ENCODE data around the gene FCRLA. TPM values are rescaled to one million over a fixed set of nuclear protein-coding genes. Genes with fewer than 3 reads are reported as not detected.

Gene FCRLA
- total RNA-seq, 1 experiment from 2014 or later, result 0.29 TPM

DNA sequence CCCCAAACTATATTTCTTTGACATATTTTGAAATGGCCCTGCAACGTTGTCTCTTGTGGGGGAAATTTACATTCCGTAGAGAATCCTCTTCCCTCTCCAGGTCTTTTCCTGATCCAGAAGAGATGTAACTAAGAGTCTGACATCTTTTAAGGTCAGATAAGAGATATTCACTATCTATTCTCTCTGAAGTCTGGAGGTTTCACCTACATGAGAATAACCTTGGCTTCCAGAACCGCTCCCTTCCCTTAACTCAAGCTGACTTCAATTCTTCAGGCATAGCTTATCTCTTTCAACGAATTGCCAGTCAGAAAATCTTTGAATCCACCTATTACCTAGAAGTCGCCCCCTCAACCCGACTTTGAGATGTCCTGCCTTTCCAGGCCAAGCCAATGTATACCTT, 24.2 kb downstream of the FCRLA start:
- H3K4me1 ChIP-seq (replicated peaks), result peaks cover 31% of the 10 kb centered on the region
- no peaks in the 10 kb centered on the region for H3K27me3 ChIP-seq (replicated peaks)
- 0 out of 2 replicates have a peak, but pooled peaks cover 2% of the 10 kb centered on the region for H3K36me3 ChIP-seq
- no peak for DNase-seq (ENCODE audit: low read depth in 1 of 2, low spot score in 2 of 2)
- H3K27ac ChIP-seq, result no peak overlapping the region
- no peaks in the 10 kb centered on the region for H3K9me3 ChIP-seq (replicated peaks)
- H3K4me3 ChIP-seq, result no peak overlapping the region

DNA sequence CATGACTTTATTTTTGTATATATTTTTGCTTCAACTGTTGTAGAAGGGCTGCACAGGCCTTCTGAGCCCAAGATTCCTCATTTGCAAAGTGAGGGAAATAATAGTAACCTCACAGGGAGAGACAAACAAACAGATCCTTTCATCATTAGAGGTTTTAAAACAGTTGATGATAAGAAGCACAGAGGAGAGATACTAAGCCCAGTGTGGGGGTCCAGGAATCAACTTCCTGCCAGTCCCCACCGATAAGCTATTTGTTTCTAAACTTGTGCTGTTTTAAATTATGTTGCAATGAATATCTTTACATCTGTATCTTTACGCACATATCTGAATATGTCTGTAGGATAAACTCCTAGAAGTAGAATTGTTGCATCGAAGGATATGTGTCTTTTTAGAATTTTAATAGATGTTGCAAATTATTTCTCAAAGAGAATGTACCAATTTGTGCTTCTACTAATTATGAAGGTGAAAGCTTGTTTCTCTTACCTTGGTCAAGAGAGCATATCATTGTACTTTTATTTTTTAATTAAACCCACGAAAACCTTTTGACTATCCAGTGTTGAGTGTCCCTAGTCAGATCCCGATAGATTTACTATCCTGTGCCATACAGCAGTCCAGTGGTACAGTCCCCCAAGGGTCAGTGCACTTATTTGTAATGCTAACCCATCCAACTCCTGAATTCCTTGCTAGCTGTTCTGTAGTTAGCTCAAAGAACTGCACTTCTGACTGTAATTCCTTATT, 25.1 kb downstream of the FCRLA start:
- Histone ChIP-seq H3K4me1 (replicated peaks) (peaks cover 30% of the 10 kb centered on the region), H3K4me3 (no peak overlapping the region), H3K9me3 (replicated peaks) (no peaks in the 10 kb centered on the region), H3K36me3 (no peaks in the 10 kb centered on the region), H3K27ac (no peak overlapping the region), H3K27me3 (replicated peaks) (no peaks in the 10 kb centered on the region)
- no peak for DNase-seq (ENCODE audit: low read depth in 1 of 2, low spot score in 2 of 2)

DNA sequence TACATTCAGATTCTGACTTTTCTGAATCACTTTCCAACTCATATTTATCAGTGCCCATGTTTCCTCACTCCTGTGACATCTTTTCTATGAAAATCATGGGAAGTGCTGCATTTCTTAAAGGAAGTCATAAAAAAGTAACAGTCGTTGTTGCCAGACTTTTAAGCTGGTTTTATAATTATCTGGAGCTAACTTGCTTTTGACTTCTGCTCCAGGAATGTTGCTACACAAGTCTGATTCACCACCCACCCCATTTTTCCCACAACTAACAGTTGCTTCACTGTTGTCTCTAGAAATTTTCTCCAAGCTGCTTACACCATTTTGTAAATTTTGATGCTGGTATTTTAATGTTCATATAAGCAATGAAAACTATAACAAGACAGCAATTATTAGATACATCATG, 26.5 kb downstream of the FCRLA start:
- H3K27me3 ChIP-seq (replicated peaks), result no peaks in the 10 kb centered on the region
- no peak overlapping the region for H3K4me3 ChIP-seq
- H3K36me3 ChIP-seq, result no peaks in the 10 kb centered on the region
- peak overlapping the region; percentile 55 for H3K27ac ChIP-seq
- DNase-seq (ENCODE audit: low read depth in 1 of 2, low spot score in 2 of 2), result peak in 1 of 2 experiments; percentile 29
- H3K4me1 ChIP-seq (replicated peaks), result peaks cover 20% of the 10 kb centered on the region
- no peaks in the 10 kb centered on the region for H3K9me3 ChIP-seq (replicated peaks)

DNA sequence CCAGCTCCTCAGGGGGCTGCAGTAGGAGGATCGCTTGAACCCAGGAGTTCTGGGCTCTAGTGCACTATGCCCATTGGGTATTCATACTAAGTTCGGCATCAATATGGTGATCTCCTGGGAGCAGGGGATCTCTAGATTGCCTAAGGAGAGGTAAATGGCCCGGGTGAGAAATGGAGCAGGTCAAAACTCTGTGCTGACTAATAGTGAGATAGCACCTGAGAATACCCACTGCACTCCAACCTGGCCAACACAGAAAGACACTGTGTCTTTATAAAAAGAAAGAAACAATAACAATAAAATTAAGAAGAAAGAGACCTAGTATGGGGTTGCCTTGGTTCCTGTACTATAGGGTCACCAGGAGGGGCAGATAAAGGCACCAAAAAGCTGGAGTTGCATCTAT, 28.8 kb downstream of the FCRLA start:
- no peaks in the 10 kb centered on the region for H3K9me3 ChIP-seq (replicated peaks)
- no peak overlapping the region for H3K4me3 ChIP-seq
- H3K36me3 ChIP-seq, result no peaks in the 10 kb centered on the region
- H3K27me3 ChIP-seq (replicated peaks), result no peaks in the 10 kb centered on the region
- DNase-seq (ENCODE audit: low read depth in 1 of 2, low spot score in 2 of 2), result no peak
- H3K27ac ChIP-seq, result no peak overlapping the region
- H3K4me1 ChIP-seq (replicated peaks), result peaks cover 10% of the 10 kb centered on the region

DNA sequence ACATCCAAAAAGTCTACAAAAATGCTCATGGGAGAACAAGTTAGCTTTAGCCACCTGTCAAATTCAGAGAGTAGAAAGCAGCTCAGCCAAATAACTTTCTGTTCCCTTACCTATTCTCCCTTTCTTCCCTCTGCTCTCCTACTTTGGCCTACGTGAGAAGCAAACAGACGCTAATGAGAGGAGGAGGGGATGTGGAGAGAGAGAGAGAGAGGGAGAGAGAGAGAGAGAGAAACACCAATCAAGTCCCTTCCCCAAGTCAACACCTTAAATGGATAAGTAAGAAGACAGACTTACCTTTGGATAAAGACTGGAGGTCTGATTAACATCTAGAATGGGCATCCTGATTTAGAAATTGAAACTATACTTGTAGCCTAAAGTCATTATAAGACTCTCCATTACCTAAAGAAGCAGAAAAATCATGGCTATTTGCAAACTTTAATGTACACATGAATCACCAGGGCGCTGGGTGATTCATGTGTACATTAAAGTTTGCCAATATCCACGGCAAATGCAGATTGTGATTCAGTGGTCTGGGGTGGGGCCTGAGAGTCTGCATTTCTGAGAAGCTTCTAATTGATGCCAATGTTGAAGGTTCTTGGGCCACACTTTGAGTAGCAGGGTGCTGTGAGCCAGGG, 29.4 kb downstream of the FCRLA start:
- H3K4me1 ChIP-seq (replicated peaks), result peaks cover 9% of the 10 kb centered on the region
- no peaks in the 10 kb centered on the region for H3K27me3 ChIP-seq (replicated peaks)
- H3K27ac ChIP-seq, result no peak overlapping the region
- no peaks in the 10 kb centered on the region for H3K9me3 ChIP-seq (replicated peaks)
- DNase-seq (ENCODE audit: low read depth in 1 of 2, low spot score in 2 of 2), result no peak
- H3K36me3 ChIP-seq, result no peaks in the 10 kb centered on the region
- no peak overlapping the region for H3K4me3 ChIP-seq

DNA sequence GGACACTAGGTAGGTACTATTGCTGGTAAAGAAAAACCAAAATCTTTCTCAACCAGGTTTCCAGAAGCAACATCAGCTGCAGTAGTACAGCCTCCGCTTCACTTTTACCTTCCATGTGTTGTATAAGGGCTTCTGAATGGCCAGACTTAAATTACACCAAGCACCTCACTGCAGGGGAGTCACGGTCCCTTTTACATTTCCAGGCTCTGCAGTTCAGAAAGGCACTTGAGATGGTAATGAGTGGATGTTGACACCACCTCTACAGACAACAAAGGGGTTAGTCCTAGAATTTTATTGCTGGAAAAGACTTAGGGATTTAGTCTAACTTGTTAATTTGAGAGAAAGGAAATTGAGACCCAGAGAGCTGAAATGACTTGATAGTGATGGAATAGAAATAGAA, 30.6 kb downstream of the FCRLA start:
- H3K27ac ChIP-seq, result no peak overlapping the region
- no peaks in the 10 kb centered on the region for H3K36me3 ChIP-seq

DNA sequence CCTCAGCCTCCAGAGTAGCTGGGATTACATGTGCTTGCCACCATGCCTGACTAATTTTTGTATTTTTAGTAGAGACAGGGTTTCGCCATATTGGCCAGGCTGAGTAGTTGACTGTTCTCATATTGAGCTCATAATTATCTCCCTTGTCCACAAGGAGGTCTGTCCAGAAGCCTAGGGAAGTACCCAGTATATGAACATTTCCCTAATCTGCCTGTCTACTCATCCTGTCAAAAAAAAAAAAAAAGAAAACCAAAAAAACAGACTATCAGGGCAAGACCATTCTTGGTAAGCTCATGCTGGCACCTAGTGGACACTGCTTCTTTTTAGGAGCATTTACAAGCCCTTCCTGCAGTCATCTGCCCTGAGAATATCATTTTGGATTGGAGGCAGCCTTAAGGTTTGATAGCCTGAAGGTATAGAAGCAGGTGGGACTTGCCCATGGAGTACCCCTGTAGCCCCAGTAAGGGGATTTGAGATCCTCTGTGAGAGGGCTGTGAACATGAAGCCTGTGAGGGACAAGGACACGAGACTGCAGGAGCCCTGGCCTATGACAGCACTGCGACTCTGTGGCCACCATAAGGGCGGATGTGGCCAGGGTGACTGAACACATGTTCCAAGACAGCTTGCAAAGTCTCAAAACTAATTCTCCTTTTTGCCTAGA, 31.7 kb downstream of the FCRLA start:
- H3K27me3 ChIP-seq (replicated peaks), result no peaks in the 10 kb centered on the region
- no peaks in the 10 kb centered on the region for H3K36me3 ChIP-seq
- peaks cover 4% of the 10 kb centered on the region for H3K4me1 ChIP-seq (replicated peaks)
- peak in 1 of 2 experiments; percentile 44 for DNase-seq (ENCODE audit: low read depth in 1 of 2, low spot score in 2 of 2)
- no peak overlapping the region for H3K4me3 ChIP-seq
- H3K27ac ChIP-seq, result no peak overlapping the region
- H3K9me3 ChIP-seq (replicated peaks), result no peaks in the 10 kb centered on the region

More for the DNA sequence above, 30.6 kb downstream of the FCRLA start:
- no peak for DNase-seq (ENCODE audit: low read depth in 1 of 2, low spot score in 2 of 2)
- no peaks in the 10 kb centered on the region for H3K27me3 ChIP-seq (replicated peaks)
- H3K9me3 ChIP-seq (replicated peaks), result no peaks in the 10 kb centered on the region
- no peak overlapping the region for H3K4me3 ChIP-seq
- H3K4me1 ChIP-seq (replicated peaks), result peaks cover 9% of the 10 kb centered on the region

DNA sequence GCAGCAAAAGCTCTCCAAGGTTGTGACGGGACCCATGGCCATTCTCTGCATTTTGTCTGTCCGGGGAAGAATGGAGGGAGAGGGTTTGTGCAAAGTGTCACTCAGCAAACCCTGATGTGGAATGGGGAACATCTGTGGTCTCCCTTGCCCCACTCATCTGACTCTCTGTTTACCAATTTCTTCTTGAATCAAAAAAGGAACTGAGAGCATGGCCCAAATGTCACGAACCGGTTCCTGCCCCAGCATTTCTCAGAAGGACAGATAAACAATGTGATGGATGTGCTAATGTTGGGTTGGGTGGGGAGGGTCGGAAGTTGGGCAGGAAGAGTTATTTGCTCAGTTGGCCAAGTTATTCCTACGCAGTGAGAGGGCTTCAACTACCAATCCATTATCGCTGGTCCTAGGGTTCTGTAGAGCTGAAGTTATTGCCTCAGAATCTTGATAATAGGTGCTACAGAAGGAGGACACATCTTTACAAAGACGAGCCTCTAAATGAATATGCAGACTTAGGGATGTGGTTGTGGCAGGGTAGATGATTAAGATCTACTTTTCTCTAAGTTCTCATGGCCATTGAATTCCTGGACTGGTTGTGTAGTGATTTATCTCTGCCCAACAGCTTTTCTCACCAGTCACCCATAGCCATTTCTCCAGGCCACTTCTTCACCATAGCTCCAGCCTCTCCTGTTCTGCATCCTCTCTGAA, 33.0 kb downstream of the FCRLA start:
- H3K27me3 ChIP-seq (replicated peaks), result no peaks in the 10 kb centered on the region
- no peaks in the 10 kb centered on the region for H3K9me3 ChIP-seq (replicated peaks)
- no peak for DNase-seq (ENCODE audit: low read depth in 1 of 2, low spot score in 2 of 2)
- H3K27ac ChIP-seq, result no peak overlapping the region
- H3K36me3 ChIP-seq, result no peaks in the 10 kb centered on the region
- H3K4me1 ChIP-seq (replicated peaks), result no peaks in the 10 kb centered on the region; the same call in 1 of the 2 replicates
- no peak overlapping the region for H3K4me3 ChIP-seq

DNA sequence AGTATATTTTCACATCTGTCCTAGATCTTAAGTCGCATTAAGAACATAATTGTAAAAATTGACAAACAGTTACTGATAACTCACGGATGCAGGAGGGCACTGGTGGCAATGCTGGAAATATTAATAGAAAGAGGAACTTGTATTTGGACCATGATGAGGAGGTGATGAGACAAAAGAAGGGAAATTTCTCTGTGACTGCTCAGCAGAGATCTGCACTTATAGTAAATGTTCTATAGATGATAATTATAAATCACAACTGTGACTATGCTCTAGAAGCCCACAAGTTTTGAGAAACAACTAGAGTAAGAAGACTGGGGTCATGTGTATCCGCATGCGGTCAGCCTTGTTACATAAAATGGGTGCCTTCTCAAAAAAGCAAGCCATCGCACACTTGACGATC, 33.9 kb downstream of the FCRLA start:
- no peak for DNase-seq (ENCODE audit: low read depth in 1 of 2, low spot score in 2 of 2)
- no peak overlapping the region for H3K4me3 ChIP-seq
- H3K27me3 ChIP-seq (replicated peaks), result no peaks in the 10 kb centered on the region
- no peaks in the 10 kb centered on the region for H3K36me3 ChIP-seq
- no peaks in the 10 kb centered on the region for H3K9me3 ChIP-seq (replicated peaks)
- H3K4me1 ChIP-seq (replicated peaks), result no peaks in the 10 kb centered on the region; the same call in 1 of the 2 replicates
- H3K27ac ChIP-seq, result no peak overlapping the region

DNA sequence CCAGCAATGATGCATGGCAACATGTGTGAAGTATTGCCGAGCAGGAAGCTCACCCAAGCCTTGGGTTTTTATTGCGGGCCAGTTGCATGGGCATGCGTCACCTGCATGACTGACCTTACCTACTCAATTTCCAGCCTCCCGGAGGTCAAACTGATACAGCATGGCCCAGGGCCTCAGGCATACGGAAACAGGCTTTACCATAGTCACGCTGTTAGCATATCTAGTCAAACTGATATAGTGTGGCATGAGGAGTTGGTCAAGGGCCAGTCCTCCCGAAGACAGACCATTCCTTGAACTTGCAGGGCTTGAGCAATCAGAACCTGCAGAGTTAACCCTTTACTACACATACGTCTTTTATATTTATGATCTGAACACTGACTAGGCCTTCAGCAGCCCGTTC, 36.2 kb downstream of the FCRLA start:
- Histone ChIP-seq H3K9me3 (replicated peaks) (no peaks in the 10 kb centered on the region), H3K4me1 (replicated peaks) (no peaks in the 10 kb centered on the region), H3K4me3 (no peak overlapping the region), H3K36me3 (no peaks in the 10 kb centered on the region), H3K27me3 (replicated peaks) (no peaks in the 10 kb centered on the region), H3K27ac (no peak overlapping the region)
- DNase-seq (ENCODE audit: low read depth in 1 of 2, low spot score in 2 of 2), result no peak

DNA sequence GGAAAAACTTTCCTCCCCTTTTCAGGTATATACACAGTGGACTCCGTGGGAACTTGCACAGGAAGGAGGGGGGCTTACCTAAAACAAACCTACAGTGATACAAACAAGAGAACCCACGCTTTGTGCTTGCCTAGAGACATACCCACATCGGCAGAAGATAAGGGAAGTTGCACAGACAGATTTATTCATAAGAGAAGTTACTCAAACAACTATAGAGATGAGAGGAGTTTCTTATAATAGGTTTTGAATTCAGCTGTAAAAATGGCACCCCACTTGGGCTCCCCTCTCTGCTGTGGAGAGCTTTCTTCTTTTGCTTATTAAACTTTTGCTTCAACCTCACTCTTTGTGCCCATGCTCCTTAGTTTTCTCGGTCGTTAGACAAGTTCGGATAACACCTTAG, 40.8 kb downstream of the FCRLA start:
- peaks cover 10% of the 10 kb centered on the region; the same call in 1 of the 2 replicates for H3K4me1 ChIP-seq (replicated peaks)
- no peaks in the 10 kb centered on the region for H3K9me3 ChIP-seq (replicated peaks)
- no peaks in the 10 kb centered on the region for H3K27me3 ChIP-seq (replicated peaks)
- H3K36me3 ChIP-seq, result peaks cover 24% of the 10 kb centered on the region
- no peak for DNase-seq (ENCODE audit: low read depth in 1 of 2, low spot score in 2 of 2)
- no peak overlapping the region for H3K27ac ChIP-seq
- no peak overlapping the region for H3K4me3 ChIP-seq

DNA sequence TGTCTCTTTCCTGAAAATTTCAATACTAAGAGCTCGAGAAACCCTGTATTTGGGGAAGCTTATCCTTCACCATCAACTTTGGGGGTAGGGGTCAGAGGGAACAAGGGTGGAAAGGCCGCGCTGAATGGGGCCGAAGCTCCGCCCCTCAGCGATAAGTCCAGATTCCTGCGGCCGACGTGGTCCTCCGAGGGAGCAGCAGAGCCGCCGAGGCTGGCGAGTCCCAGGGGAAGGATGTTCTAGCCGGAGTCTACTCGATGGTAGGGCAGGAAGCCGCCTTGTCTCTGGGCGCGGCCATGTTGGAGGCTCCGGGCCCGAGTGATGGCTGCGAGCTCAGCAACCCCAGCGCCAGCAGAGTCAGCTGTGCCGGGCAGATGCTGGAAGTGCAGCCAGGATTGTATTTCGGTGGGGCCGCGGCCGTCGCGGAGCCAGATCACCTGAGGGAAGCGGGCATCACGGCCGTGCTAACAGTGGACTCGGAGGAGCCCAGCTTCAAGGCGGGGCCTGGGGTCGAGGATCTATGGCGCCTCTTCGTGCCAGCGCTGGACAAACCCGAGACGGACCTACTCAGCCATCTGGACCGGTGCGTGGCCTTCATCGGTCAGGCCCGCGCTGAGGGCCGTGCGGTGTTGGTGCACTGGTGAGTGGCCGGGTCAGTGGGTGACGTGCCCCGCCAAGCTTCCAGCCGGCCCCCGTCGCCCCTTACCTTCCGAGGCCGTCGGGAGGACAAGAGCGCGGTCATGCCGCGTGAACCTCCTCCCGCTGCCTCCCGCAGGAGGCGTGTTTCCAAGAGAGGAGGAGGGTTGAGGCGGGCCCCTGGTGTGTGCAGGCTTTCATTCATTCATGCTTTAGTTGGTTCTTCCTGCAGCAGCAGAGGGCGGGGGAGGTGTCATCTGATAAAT, 42.7 kb downstream of the FCRLA start, which contains the start of gene DUSP12:
DUSP12 (plus strand) TSS at position 278 of the 899 bp plus-strand sequence; CDS start at position 294, 16 bp downstream.
- no peaks in the 10 kb centered on the region for H3K27me3 ChIP-seq (replicated peaks)
- peaks cover 44% of the 10 kb centered on the region for H3K36me3 ChIP-seq
- H3K4me3 ChIP-seq, result peak within 1 kb of the TSS; percentile 82
- DNase-seq (ENCODE audit: low read depth in 1 of 2, low spot score in 2 of 2), result peak; percentile 96
- H3K9me3 ChIP-seq (replicated peaks), result no peaks in the 10 kb centered on the region
- peak within 1 kb of the TSS; percentile 91 for H3K27ac ChIP-seq
- peaks cover 10% of the 10 kb centered on the region; the same call in 1 of the 2 replicates for H3K4me1 ChIP-seq (replicated peaks)

All from SJSA1 (cell line).